Dedifferentiated amniotic fluid mesenchymal stem cell (primary cell): Measurements from ENCODE around the gene BMPR2.
A peak's percentile ranks its signal among the peaks of the same experiment; 100 is the strongest.
"Not testable (repeated sequence)": the region's sequence is repeated elsewhere in the genome, so short reads cannot be mapped to it uniquely, and the experiment has no call there.

Experiments used
- DNase-seq: peaks from one replicate; pipeline ENCODE4 v3.0.0-alpha.2; 2016; ENCODE audit errors: extremely low spot score

The BMPR2 gene

GRCh38 chr2:202375609-202376408, at the start of gene BMPR2:
TSS of gene BMPR2 (plus strand) at chr2:202376327. CDS start at chr2:202377475, 1,148 bp downstream.
- peak; percentile 80 for DNase-seq

- DNase-seq = no peak
Observed at GRCh38 chr2:202327858-202328257, 48.3 kb upstream of the BMPR2 start.

GRCh38 chr2:202335791-202336467, 40.2 kb upstream of the BMPR2 start:
- DNase-seq = no peak

DNA sequence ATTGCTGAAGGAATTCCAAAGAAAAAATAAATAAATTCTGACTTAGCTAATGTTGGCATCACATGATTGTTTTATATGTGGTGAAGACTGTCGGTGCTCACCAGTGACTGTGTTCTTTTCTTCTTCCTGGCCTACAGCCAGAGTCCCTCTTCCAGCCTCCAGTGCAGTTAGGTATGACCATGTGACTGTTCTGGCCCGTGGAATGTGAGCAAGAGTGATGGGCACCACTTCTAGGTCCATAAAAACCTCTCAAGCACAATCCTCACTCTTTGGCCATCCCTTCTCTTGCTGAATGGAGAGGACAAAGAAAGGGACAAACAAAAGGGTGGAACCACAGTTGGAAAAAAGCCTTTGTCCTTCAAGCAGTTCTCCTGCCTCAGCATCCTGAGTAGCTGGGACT, 39.0 kb upstream of the BMPR2 start:
- DNase-seq = no peak

DNA sequence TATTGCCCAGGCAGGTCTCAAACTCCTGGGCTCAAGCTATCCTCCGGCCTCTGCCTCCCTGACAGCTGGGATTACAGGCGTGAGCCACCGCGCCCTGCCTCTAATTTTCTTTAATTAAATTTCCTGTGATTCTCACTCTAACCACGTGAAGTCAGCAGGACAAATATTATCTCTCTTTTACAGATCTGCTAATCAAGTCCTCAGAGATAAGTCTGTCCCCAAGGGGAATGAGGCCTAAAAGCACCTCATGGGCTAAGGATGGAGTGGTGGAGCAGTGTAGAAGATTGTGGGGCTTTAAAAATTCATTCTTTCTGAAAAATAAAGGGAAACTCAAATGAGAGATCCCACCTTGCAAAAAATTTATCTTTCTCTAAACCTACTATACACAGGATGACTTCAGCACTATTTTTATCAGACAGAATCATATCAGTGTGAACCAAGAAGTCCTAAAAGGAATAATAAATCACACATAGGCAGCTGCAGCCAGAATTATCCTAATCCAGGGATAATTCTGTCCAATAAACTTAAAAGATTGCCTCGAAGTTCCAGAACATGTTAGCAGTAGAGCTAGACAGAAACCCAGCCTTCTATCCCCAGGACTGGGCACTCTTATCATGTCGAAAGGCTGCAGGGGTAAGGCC, 38.3 kb upstream of the BMPR2 start:
- DNase-seq = no peak

GRCh38 chr2:202339071-202339870, 36.9 kb upstream of the BMPR2 start:
- no peak for DNase-seq

DNA sequence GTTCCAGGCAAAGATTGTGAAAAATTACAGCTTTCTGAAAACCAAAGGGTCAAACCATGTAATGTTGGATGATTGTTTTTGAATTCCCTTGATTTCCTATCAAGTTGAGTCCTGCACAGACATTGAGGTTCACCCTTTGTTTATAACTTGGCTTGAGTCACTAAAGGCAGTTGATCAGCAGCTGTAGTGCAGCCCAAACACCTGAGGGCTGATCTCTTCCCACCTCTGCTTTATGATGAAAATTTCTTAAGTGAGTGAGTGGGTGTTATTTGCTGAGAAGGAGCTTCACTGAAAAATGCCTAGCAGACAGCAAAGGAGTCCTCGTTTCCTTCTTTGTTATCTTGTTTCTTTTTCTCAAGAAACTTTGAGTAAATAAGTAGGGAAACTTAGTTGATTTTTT, 31.9 kb upstream of the BMPR2 start:
- no peak for DNase-seq

DNA sequence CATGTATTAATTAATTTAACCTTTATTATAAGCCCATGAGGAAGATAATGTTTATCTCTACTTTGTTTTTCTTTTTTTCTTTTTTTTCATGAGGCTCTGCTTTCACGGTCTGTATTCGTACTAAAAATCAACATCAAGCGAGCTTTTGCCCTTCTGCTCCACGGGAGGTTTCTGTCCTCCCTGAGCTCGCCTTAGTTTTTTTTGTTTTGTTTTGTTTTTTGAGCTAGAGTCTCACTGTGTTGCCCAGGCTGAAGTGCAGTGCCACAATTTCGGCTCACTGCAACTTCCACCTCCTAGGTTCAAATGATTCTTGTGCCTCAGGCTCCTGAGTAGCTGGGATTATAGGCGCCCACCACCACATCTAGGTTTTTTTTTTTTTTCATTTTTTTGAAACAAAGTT, 29.9 kb upstream of the BMPR2 start:
- no peak for DNase-seq

DNA sequence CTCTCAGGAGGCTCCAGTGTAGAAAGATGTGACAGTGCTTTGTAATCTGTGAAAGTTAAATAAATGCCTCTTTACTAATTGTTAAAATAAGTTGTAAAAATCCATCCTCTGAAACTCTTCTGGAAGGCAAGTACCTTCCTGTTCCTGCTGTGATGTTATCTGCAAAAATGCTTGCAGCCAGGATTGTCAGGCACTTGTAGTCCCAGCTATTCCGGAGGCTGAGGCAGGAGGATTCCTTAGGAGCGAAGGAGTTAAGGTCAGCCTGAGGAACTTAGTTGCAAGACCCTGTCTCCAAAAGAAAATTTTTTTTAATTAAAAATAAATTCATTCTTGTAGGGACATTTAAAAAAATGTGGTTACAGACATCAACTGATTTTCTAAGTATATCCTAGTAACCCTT, 22.7 kb upstream of the BMPR2 start:
- no peak for DNase-seq

GRCh38 chr2:202355993-202356505, 20.1 kb upstream of the BMPR2 start:
- no peak for DNase-seq

GRCh38 chr2:202358924-202359323, 17.2 kb upstream of the BMPR2 start:
- not testable (repeated sequence) for DNase-seq

DNA sequence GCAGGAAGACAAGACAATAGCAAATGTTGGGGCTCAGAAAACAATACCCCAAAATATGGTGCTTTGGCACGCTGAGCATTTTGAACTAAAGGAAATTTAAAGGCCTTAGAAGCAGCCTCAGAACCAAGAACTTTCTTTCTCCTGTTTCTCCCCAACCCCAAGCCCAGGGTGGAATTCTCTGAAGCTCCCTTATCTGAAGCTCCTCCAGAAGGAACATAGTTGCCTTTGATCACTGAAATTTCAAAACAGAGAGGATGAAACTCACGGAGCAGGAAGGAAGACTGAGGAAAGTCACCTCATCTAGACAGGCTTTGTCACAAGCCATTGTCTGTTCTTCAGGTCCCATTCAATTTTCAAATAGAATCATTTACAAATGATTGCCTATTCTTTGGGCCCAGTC, 15.5 kb upstream of the BMPR2 start:
- no peak for DNase-seq

- no peak for DNase-seq
Observed at GRCh38 chr2:202361108-202361507, 15.0 kb upstream of the BMPR2 start.

DNA sequence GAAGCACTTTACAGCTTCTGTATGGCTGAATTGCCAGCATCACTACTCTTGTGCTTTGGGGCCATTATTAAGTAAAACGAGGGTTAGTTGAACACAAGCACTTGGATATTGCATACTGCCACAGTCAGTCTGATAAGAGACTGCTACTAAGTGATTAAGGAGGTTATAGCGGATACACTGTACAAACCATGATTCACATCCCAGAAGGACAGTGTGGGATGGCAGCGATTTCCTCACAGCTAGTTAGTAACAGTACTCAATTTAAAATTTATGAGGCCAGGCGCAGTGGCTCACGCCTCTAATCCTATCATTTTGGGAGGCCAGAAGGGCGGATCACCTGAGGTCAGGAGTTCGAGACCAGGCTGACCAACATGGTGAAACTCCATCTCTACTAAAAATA, 2.6 kb upstream of the BMPR2 start:
- no peak for DNase-seq

DNA sequence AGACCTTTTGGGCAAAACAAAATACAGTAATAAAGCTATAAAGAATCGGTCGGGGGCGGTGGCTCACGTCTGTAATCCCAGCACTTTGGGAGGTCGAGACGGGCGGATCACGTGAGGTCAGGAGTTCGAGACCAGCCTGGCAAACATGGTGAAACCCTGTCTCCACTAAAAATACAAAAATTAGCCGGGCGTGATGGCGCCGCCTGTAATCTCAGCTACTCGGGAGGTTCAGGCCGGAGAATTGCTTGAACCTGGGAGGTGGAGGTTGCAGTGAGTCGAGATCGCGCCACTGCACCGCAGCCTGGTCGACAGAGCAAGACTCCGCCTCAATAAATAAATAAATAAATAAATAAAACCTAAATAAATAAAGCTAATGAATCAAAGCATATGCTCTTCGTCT, 1.7 kb upstream of the BMPR2 start:
- not testable (repeated sequence) for DNase-seq

DNA sequence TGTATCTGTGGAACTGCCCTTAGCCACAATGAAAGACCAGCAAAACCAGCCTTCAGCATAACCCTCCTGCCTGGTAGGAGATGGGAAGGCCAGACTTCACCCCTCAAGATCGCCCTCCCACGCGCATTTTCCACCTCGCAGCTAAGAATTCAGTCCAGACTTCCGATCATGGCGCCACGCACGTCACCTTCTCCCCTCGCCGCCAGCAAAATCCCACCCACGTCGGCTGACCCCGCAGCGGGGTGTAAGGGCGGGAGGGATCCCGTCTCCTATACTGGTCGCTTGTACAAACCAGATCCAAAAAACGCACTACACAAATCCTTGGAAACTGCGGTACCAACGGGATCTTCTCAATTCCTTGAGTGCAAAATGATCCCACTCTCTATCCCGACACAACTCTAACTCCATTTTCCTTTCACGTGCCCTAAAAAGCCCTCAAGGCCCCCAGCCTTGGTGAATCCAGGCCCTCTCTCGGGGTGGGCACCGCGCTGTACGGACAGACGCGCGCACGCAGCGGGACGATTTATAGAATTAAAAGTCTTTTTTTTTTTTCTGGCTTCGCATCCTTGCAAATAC, 1.0 kb upstream of the BMPR2 start:
- DNase-seq = peak; percentile 68

GRCh38 chr2:202376460-202377206, 506 bp downstream of the BMPR2 start:
- DNase-seq = peak; percentile 32

- DNase-seq = no peak
Observed at GRCh38 chr2:202377207-202377761, 1.2 kb downstream of the BMPR2 start.

DNA sequence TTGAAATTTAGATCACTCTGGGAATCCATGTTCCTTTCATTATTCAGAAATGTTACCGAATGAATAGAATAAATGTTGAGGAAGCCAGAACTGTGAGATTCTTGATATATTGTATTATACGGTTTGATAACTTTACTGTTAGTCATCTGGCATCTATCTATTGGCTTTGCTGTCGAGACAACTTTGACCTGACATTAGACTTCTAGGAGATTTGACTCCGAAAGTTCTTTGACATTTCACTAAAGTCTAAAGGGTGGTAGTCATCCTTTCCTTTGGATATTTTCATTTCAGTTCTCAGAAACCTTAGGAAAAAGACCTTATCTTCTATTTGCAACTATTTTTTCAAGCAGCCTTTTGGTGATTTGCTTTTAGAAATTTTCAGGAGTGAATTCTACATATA, 1.9 kb downstream of the BMPR2 start:
- no peak for DNase-seq

DNA sequence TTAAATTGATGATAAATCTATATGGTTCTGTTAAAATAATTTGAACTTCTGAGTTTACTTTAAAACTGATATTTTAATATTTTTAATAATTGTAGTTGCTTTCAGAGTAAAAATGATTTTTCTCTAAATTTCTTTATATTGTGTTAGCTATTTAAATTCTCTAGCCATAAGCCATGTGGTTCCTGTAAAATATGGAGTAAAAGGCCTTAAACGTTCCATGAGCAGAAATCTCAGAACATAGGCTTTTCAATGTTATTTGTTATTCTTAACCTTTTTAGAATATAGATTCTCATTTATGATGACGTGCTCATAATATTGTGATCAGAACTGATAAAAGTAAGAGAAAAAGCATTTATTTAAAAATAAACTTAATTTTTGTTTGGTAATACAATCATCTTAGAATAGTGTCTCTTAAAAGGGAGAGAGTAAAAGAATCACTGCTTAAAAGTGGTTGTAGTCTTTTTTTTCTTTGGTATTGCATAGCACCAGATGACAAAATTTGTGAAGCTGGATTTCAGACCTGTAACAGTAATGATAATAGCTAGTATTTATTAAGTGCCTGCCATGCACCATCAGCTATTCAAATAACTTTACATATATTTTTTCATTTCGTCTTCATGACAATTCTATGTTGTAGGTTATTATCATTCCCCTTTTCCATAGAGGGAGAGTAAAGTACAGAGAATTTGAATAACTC, 2.7 kb downstream of the BMPR2 start:
- no peak for DNase-seq
